Globus pallidus (tissue), 1 donor: ENCODE results near the gene TANC2.

ENCODE experiments used
- DNase-seq: peaks from one replicate; pipeline ENCODE4 v3.0.0-alpha.2; 2015; ENCODE audit warnings: low spot score

Gene TANC2

DNA sequence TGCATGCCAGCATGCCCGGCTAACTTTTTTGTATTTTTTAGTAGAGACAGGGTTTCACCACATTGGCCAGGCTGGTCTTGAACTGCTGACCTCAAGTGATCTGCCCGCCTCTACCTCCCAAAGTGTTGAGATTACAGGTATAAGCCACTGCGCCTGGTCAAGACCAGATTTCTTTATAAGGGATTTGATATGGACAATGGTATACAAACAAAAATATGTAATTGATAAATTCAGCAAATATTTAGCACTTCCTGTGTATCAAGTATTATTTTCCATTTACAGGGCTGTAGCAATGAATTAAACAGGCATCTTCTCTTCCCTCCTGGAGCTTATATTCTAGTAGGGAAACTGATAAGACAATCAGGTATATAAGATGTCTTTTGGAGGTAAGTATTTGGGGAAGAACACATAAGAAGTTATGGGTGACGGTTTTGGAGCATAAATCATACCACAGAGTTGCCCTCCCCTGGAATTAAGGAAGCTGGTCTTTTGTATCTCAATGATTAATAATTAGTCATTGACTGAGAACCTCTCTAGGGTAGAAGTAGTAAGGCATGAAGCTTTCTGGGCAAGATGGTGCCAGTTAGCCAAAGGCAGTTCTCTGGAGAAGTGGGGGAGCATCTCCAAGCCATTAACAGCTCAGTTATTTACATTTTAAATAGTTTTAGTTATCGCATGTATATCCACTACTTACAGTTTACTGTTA is 35.8 kb downstream of the TANC2 start:
- DNase-seq, result no peak

DNA sequence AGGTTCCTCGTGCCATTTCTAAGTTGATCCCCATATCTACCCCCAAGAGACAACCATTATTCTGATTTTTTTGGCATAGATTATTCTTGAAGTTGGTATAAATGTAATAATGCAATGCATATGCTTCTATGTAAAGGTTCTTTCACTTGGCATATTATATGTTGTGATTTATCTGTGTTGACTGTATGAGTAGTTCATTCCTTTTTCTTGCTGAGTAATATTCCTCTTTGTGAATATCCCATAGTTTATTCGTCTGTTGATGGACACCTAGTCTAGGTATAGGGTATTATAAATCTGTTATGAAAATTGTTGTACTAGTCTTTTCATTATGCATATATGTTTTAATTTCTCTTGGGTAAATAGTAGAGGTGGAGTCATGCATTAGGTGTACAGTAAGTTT is 36.6 kb downstream of the TANC2 start:
- DNase-seq, result no peak

GRCh38 chr17:63015824-63016223 is 49.8 kb downstream of the TANC2 start:
- no peak for DNase-seq
